ENCODE results near the gene DOK6.
A peak's percentile ranks its signal among the peaks of the same experiment; 100 is the strongest.

Gene DOK6

DNA sequence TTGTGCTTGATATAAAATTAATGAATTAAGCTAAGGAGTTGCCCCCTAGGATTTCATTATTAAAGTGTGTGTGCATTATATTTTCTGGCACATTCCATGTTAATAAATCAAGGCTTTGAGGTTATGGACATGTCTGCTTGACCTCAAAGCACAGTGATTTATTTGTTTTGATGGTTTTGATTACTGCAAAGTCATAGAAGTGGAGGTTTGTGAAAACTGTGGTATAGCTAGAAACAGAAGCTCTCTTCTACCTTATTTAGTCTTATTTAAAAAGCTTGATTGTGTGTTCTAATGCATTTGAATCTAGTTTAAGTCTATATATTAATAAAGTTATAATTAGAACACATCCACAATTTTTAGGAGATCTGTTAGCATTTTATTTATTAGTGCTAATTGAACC, 32.2 kb downstream of the DOK6 start:
- no peak for DNase-seq

DNA sequence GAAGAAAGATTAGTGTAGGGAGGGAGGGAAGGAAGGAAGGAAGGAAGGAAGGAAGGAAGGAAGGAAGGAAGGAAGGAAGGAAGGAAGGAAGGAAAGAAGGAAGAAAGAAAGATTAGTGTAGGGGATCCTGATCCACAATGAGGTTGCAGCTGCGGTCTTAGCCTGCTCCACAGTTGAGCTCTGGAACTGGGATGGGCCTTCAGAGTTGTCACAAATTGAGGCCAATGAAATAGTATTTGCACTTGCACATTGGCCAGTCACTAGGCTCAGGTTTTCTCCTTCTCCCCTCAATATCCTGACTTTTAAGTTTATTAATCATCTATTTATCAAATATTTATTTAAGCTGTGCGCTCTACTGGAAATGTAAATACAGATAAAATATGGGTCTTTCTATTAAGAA, 34.3 kb downstream of the DOK6 start:
- no peak for DNase-seq

DNA sequence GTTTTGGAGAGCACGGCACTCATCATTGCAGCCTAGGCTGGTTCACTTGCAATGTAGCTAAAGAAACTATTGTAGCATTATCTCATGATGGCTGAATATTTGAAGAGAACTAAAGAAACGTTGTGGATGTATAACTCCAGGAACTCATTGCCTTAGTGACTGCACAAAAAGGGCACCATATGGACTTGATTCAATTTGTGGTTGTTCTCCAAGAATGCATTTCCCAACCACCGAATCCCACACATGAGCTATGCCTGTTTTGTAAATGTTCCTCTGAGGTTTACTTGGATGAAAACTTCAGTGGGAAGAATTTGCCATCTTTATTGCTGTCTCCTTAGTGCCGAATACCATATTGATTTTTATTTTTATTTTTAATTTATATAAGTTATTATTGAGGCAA, 43.5 kb downstream of the DOK6 start:
- DNase-seq = peak in 1 of 56 donors; percentile 1

DNA sequence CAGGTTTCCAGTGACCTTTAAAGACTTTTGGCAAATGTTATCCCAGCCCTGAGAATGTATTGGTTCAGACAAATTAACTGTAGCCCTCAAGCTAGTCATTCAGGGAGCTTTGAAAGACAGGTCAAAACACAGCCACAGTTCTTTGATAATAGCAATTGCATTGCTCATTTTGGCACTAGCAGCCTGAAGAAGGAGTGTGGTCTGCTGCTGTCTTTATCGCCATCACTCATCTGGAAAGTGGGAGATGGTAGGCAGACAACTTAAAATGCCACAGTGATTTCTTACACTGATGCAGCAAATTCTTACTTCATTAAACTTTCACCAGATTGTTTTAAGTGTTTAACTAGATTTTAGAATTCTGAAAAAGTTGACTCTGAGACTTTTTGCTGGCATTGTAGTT, 47.2 kb downstream of the DOK6 start:
- DNase-seq = no peak

DNA sequence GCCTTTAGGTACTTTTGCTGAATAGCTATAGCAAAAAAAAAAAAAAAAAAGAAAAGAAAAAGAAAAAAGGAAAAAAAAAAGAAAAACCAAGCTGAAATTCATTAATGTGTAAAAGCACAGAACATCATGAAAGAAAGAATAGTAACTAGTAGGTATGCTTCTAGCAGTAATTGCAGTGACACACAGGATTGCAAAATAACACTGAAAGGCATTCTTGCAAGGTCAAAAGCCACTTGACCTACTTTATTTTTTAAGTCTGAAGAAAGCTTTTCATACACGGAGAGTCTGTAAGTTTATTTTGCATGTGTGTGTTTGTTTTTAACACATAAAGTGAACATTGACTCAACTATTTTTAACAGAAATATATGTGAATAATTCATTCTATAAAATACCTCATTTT, 54.4 kb downstream of the DOK6 start:
- DNase-seq = no peak

DNA sequence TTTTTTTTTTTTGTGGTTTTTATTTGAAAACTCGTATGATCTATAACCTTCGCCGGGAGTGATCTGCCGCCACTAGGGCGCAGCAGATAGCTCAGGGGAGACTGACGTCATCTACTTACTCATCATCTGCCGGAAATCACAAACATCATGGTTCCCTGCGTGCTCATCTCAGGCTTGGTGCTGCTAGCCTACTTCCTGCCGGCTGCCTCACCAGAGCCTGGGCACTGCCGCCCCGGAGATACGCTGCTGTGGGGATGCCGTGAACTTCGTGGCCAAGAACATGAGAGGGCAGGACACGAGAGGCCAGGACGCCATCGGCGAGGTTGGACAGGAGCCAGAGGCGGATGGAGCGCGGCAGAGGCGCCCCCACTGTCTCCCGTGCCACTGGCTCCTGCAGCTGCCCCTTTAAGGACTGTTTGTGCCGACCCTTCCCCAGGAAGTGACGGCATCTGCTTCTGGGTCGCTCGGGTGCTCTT, 68.8 kb downstream of the DOK6 start:
- peak in 1 of 56 donors; percentile 4 for DNase-seq

DNA sequence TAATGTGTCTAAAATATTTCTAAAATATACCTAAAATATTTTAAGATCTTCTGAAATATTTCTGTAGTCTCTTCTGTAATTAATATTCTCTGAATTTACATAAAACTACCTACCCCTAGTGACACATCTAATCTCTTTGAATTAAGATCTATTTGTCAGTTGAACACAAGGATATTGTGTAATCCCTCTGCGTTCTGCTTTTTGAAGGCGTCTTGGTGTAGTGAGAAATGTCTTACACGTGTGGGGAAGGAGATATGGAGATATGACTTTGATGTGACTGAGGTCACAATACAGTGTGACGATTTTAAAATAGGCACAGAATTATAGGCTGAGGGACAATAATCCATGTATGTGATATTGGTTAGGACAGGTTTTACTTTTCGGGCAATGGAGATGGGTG, 79.8 kb downstream of the DOK6 start:
- no peak for DNase-seq

DNA sequence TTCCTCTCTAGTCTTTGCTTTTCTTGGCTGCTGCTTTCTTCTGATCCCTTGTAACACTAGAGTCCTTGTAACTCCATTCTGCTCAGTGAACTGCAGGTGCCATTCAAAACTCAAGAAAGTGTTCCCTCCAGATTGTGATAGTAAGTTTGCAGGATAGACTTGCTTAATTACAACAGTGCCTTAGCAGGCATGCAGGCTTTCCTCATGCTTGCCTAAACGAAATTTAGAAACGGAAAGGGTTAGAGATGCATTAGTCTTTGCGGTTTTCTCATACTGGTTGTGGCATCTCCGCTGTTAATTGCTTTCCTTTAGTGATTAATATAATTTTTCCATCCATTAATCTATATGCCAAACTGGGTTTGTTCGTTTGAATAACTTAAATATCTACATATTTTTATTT, 82.9 kb downstream of the DOK6 start:
- no peak for DNase-seq

DNA sequence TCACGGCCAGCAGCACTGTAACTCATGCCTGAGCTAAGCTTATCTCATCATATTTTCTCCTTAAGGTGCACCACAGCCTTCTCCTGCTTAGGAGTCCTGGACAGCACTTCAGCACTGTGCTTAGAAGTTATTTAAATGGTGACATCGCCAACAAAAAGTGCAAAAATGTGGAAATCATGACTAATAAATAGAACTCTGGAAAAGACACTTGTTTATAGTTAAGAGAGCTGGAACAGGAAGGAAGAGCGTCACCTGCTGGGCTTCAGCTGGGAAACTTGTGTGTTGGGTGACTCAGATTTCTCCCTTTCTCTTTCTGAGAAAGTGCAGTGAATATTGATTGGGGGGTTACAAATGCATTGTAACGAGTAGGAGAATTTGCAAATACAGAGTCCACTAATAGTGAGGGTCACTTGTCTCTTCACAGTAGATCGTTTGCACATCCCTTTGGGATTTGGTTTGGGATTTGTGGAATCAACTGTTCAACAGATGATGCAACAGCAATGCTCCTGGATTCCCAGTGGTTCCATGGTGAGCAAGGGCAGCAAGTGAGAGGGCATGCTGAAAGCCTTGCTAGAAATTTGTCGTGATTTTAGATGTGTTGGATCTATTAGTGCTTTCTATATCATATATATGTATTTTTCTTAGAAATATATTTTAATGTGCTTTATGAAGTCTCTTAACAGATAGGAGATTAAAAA, 84.2 kb downstream of the DOK6 start:
- peak in 1 of 56 donors; percentile 3 for DNase-seq

DNA sequence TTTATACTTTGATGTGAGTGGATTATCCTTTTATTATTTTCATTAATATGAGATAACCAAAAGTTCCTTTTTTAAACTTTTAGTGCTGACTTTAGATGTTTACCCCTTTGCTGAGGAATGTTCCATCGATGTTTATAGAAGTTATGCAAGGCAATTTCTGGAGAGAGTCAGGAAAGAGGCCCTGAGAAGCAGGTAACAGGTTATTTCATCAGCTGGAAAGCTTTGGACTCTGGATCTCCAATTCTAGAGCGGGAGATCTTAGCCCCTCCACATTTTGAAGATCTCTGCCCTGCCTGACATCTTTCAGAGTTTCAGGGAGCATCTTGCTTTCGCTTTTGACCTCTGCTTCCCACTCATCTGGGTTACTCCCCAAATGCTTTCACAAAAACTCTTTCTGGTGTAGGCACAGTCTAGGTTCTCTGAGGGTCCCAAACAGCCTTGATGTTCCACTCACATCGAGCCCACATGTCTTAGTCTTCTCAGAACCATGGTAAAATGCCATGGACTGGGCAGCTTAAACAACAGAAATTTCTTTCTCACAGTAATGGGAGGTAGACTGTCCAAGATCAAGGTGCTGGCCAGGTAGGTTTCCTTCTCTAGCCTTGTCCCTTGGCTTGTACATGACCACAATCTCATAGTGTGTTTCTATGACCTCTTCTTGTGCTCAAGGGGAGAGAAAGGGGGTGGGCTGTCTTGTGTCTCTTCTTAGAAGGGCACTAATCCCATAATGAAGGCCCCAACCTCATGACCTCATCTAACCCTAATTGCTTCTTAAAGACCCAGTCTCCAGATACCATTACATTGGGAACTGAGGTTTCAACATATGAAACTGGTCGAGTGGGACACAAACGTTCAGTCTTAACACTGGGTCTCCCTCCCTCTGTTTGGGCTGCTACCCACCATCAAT, 87.1 kb downstream of the DOK6 start:
- DNase-seq = no peak

DNA sequence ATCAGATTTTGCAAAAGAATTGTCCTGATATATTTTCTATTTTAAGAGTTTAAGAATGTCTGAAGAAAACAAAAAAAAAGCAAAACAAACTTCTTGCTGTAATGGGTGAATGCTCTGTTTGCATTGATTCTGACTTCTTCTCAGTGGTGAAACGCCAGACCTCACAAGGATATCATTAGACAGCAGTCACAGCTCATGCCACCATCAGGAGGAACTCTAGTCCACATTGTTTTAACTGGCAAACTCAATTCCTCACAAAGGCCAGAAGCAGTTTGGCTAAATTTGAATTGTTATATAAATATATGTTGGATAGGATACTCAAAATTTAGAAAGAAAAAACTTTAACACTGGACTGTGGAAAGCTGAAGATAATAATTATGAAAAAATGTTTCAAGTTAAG, 89.4 kb downstream of the DOK6 start:
- no peak for DNase-seq

DNA sequence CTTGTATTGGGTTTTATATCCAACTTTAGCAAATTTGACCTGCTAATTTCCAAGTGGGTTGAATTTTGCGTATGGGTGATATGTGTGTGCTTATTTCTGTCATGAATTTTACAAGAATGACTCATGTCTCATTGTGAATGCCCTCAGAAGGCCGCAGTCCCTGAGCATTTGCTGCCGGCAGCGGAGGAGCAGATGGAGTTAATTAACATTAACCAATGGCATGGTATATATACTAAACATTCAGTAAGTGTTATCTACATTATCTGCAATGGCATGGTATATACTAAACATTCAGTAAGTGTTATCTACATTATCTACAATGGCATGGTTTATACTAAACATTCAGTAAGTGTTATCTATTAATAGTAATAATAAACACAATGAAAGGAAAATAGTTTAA, 90.1 kb downstream of the DOK6 start:
- no peak for DNase-seq

DNA sequence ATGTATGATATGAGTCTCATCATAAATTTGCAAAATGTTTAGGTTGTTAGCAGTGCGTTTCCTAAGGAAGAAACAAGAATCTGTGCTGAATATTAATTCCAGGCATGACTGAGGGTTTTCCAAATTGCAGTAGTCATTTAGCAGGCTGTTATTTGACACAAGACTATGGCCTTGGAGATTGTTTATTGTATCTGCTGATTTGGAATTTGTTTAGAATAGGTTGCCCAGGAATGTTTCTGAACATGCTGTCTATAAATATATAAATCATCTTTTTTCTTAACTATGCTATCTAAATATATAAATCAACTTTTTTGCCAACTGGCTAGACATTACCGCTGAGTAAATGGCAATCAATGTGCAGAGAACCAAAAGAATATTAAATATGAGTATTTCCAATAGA, 90.9 kb downstream of the DOK6 start:
- DNase-seq = no peak

DNA sequence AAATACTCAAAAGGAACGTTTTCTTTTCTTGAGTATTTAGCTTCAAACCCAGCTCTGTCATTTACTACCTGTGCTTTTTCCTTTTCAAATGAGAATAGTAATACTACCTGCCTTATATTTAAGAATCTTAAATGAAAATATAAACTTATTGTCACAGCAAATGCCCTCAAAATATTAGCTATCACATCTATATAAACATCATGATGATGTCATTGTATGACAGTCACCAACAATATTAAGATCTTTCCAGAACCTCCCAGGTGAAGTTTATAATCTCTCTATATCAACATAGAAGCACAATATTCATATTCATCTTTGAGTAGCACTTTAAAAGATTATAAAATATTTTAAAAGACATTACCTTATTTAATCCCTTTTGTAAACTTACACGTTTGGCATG, 92.2 kb downstream of the DOK6 start:
- no peak for DNase-seq

DNA sequence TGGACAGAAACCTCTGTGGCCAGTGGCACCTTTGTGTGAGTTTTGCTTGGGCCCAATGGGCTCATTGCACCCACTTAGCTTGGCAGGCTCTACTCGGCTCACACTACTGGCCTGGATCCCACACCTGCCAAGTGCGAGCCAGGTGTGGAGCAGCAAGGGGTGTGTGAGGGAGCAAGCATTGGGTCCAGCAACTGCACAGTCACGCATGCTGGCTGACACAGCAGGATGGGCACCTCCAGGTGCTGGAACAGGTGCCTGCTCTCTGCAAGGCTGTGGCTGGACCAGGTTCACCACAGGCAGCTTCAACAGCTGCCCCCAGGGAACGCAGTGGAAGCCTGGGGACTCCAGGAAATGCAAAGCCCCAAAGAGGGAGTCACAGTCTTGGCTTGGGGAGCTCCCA, 94.2 kb downstream of the DOK6 start:
- DNase-seq = no peak

DNA sequence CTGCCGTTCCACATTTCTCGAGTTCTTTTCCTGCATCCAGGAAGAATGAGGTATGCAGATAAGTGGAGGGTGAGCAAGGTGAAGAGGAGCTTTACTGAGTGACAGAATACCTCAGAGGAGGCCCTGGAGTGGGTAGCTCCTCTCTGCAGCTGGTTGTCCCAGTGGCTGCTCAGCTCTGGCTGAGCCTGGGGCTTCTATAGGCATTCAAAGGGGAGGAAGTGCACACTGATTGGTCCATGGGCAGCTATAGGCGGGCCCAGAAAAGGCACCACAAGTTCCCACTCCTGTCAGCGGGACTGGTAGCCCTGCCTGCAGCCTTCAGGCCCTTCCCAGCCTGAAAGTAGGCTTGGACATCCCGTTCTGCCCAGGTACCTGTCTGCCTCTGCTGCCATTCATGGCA, 94.7 kb downstream of the DOK6 start:
- DNase-seq = no peak

DNA sequence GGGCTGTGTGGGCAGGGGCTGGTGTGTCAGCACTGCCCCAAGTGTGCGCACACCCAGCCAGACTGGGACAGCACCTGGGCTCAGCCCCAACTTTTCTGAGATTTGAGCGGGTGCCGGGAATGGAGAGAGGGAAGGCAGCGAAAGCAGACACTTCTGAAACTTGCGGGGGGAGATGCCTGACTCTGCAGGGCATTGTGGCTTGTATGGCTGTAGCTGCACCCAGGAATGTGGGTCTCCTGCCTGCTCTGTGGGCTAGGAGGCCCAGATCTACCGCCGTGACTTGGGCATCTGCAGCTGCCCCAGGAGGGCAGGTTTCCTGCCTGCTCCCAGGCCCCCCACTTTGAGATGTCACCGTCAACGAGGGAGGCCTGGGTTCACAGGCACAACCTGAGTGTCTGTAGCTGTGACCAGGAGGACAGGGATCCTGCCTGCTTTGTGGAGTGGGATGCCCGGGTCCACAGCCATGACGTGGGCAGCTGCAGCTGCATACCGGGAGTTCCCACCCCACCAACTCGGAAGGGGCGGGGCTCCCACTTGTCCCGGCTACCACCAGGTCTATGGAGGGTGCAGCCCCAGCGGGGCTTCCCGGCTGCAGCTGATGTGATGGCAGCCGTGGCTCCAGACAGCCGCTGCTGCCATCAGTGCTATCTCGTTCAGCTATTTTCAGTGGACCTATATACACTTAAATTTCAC, 95.3 kb downstream of the DOK6 start:
- no peak for DNase-seq

DNA sequence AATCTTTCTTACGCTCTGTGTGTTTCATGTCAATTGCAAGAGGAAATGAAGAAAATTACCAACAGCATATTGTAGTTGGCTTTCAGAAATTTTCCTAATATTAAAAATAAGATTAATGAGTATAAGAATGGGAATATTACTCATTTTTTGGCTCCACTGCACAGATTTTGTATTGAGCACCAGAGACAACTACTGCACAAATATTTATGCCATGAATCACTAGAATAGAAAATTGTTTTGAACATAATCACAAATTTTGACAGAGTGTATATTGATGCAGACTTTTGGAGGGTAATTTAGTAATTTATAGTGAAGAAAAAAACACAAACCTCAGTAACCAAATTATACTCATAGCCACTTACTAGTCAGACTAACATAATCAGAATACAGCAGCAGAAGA, 118.3 kb downstream of the DOK6 start:
- DNase-seq = no peak

DNA sequence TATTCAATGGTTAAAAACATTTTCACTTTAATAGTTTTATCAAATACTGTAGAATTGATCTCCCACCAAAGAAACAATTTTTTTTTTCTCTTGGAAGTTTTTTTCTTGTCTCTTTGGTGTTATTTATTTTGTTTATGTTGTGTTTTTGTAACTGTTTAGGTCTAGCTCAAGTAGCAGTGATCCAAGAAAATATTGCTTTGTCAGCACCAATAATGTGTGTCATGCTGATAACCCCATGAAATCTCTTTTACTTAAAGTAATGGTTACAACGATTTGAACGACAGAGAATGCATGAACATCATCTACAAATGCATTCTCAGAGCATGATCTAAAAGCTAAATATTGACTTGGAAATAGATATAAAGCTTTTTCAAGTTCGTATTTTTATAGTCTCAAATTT, 122.9 kb downstream of the DOK6 start:
- DNase-seq = no peak

DNA sequence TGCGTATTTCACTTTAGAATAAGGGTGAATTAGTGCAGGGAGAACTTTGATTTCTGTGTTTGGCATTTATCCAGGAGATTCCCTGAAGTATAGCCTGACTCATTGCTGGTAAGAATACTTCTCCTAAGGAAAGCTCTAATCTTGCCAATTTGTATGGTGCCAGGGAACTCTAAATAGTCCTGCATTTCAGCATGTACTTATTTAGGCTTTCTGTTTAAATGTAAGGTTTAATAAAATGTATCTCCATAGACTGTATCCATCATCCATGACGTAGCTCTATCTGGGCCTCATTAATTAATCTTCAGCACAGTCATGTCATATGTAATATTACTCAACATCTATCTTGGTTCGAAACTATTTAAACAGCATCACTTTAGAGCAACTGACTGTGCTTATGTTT, 127.7 kb downstream of the DOK6 start:
- no peak for DNase-seq

DNA sequence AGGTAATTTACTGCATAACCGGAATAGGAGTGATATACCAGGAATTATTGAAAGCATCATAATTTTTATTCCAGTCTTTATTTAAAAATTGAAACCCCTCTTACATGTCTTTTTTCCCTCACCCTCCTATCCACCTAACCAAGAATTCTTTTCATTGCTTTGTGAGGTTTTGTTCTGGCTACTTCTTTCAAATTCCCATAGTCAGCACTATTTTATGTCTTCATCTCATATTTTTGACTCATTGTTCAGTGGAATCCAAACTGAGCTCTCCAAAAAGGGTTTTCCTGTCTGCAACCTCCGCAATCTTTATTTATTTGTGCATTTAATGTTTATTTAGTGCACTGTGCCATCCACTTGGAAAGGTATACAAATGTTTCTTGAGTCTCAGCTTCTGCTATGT, 128.5 kb downstream of the DOK6 start:
- no peak for DNase-seq

DNA sequence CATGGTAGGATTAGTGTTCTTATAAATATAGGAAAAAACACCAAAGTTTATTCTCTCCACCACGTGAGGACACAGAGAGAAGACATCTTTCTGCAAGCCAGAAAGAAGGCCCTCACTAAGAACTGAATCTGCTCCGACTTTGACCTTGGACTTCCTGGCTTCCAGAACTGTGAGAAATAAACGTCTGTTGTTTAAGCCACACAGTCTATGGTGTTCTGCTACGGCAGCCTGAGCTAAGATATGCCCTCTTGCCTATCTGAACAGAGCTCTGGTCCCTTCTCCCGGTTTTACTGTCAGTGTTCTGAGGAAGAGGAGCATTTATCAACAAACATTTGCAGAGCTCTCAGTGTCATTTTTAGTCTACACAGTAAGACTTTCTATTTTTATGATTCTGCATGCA, 131.3 kb downstream of the DOK6 start:
- no peak for DNase-seq

All from amygdala (tissue), 56 donors.